ENCODE results near the gene SNX5. TPM values are rescaled to one million over a fixed set of nuclear protein-coding genes. Genes with fewer than 3 reads are reported as not detected.

Gene SNX5
- total and polyA plus RNA-seq, 2 of the 13 experiments (the other 11 are each of a cell fraction or from before 2014, with no cell fraction given), result 664 to 1,040 TPM

GRCh38 chr20:17960927-17961586 lies 7.5 kb downstream of the SNX5 start (continued):
- TF ChIP-seq HINFP (CRISPR knock-in tag; IDR thresholded peaks at IDR 0.05; ENCODE audit: low read depth), result no peak
- no peak; the same call in 1 of the 2 replicates for TF ChIP-seq ZSCAN29 (CRISPR knock-in tag; conservative IDR thresholded peaks at IDR 0.05)
- TF ChIP-seq SNAI1 (CRISPR knock-in tag; IDR thresholded peaks at IDR 0.05; ENCODE audit: borderline replicate concordance), result no peak
- no peak for TF ChIP-seq BCL3 (CRISPR knock-in tag; IDR thresholded peaks at IDR 0.05)
- TF ChIP-seq RFX3 (CRISPR knock-in tag; IDR thresholded peaks at IDR 0.05), result 0 out of 2 replicates have a peak, but pooled peaks have one; percentile 47
- no peak for TF ChIP-seq ZNF260 (CRISPR knock-in tag; IDR thresholded peaks at IDR 0.05; ENCODE audit: borderline replicate concordance, low read depth)
- peak; percentile 87 for TF ChIP-seq NR2F2 (IDR thresholded peaks at IDR 0.05; ENCODE audit: borderline replicate concordance, low read depth)
- no peak for TF ChIP-seq ZFP62 (CRISPR knock-in tag; IDR thresholded peaks at IDR 0.05)
- TF ChIP-seq ZMAT5 (CRISPR knock-in tag; IDR thresholded peaks at IDR 0.05; ENCODE audit: borderline replicate concordance, low read depth), result no peak
- TF ChIP-seq CEBPZ (IDR thresholded peaks at IDR 0.05; ENCODE audit: low read length), result no peak
- TF ChIP-seq POLR2G (IDR thresholded peaks at IDR 0.05; ENCODE audit: low read depth, low read length), result peak; percentile 79
- no peak for TF ChIP-seq NR0B2 (CRISPR knock-in tag; IDR thresholded peaks at IDR 0.05)
- peak; percentile 87 for TF ChIP-seq XRCC5 (optimal IDR thresholded peaks at IDR 0.05; ENCODE audit: low read length)
- TF ChIP-seq CHD4 (IDR thresholded peaks at IDR 0.05; ENCODE audit: borderline replicate concordance, low read length), result no peak
- TF ChIP-seq ZNF784 (CRISPR knock-in tag; IDR thresholded peaks at IDR 0.05; ENCODE audit: borderline replicate concordance), result peak; percentile 23; the same call in 1 of the 2 replicates
- TF ChIP-seq ZNF614 (CRISPR knock-in tag; IDR thresholded peaks at IDR 0.05; ENCODE audit: borderline replicate concordance), result peak; percentile 69; the same call in 1 of the 2 replicates
- TF ChIP-seq RNF2 (conservative IDR thresholded peaks at IDR 0.05; ENCODE audit: low read depth), result no peak
- peak; percentile 53; the same call in 1 of the 2 replicates for TF ChIP-seq ZNF512 (CRISPR knock-in tag; IDR thresholded peaks at IDR 0.05)
- peak; percentile 72 for TF ChIP-seq KLF12 (CRISPR knock-in tag; IDR thresholded peaks at IDR 0.05; ENCODE audit: borderline replicate concordance)
